ENCODE results near the gene OTULIN.

OTULIN gene

GRCh38 chr5:14664270-14665100 lies at the start of gene OTULIN:
OTULIN (plus strand) TSS chr5:14664718; CDS start chr5:14664826, 108 bp downstream.
- peak; percentile 94 for DNase-seq (ENCODE audit: low read depth, low spot score)

GRCh38 chr5:14615365-14615764 lies 49.2 kb upstream of the OTULIN start:
- no peak for DNase-seq (ENCODE audit: low read depth, low spot score)

GRCh38 chr5:14617441-14617840 lies 47.1 kb upstream of the OTULIN start:
- DNase-seq (ENCODE audit: low read depth, low spot score) = no peak

- DNase-seq (ENCODE audit: low read depth, low spot score) = no peak
Measured at GRCh38 chr5:14627270-14627669, 37.2 kb upstream of the OTULIN start.

- peak; percentile 8 for DNase-seq (ENCODE audit: low read depth, low spot score)
Measured at GRCh38 chr5:14628346-14628745, 36.2 kb upstream of the OTULIN start.

- no peak for DNase-seq (ENCODE audit: low read depth, low spot score)
Measured at GRCh38 chr5:14630671-14631070, 33.8 kb upstream of the OTULIN start.

- DNase-seq (ENCODE audit: low read depth, low spot score) = no peak
Measured at GRCh38 chr5:14635656-14636055, 28.9 kb upstream of the OTULIN start.

GRCh38 chr5:14640765-14641164 lies 23.8 kb upstream of the OTULIN start:
- peak; percentile 4 for DNase-seq (ENCODE audit: low read depth, low spot score)

GRCh38 chr5:14644623-14645237 lies 19.8 kb upstream of the OTULIN start:
- DNase-seq (ENCODE audit: low read depth, low spot score) = peak; percentile 62

- DNase-seq (ENCODE audit: low read depth, low spot score) = no peak
Measured at GRCh38 chr5:14650052-14650451, 14.5 kb upstream of the OTULIN start.

- peak; percentile 12 for DNase-seq (ENCODE audit: low read depth, low spot score)
Measured at GRCh38 chr5:14655146-14655741, 9.3 kb upstream of the OTULIN start.

- no peak for DNase-seq (ENCODE audit: low read depth, low spot score)
Measured at GRCh38 chr5:14656898-14657297, 7.6 kb upstream of the OTULIN start.

GRCh38 chr5:14659821-14660607 lies 4.5 kb upstream of the OTULIN start:
- DNase-seq (ENCODE audit: low read depth, low spot score) = no peak

- DNase-seq (ENCODE audit: low read depth, low spot score) = no peak
Measured at GRCh38 chr5:14660833-14661232, 3.7 kb upstream of the OTULIN start.

GRCh38 chr5:14662721-14663260 lies 1.7 kb upstream of the OTULIN start:
- DNase-seq (ENCODE audit: low read depth, low spot score) = no peak

- DNase-seq (ENCODE audit: low read depth, low spot score) = no peak
Measured at GRCh38 chr5:14663734-14664269, 716 bp upstream of the OTULIN start.

GRCh38 chr5:14665101-14665822 lies 744 bp downstream of the OTULIN start:
- peak; percentile 60 for DNase-seq (ENCODE audit: low read depth, low spot score)

- peak; percentile 44 for DNase-seq (ENCODE audit: low read depth, low spot score)
Measured at GRCh38 chr5:14665949-14666348, 1.4 kb downstream of the OTULIN start.

GRCh38 chr5:14666357-14666756 lies 1.8 kb downstream of the OTULIN start:
- DNase-seq (ENCODE audit: low read depth, low spot score) = no peak

- no peak for DNase-seq (ENCODE audit: low read depth, low spot score)
Measured at GRCh38 chr5:14667290-14667689, 2.8 kb downstream of the OTULIN start.

GRCh38 chr5:14667770-14668169 lies 3.3 kb downstream of the OTULIN start:
- no peak for DNase-seq (ENCODE audit: low read depth, low spot score)

All from ELF-1 (cell line).